Lower leg skin (tissue), 4 donors: ENCODE measurements around the gene ANKRD13C. TPM values are rescaled to one million over a fixed set of nuclear protein-coding genes. Genes with fewer than 3 reads are reported as not detected.

Experiments used
- DNase-seq, 2 donors: peaks; one replicate each; pipeline ENCODE4 v3.0.0-alpha.2; 2019; ENCODE audit warnings: low spot score in 2 of 2
- H3K4me3 ChIP-seq: fragments of 200-600 bp; sonication (generic); 2 replicates; pipeline ENCODE4 v1.5.1; 2017; ENCODE audit warnings: mild to moderate bottlenecking, low read depth; ENCODE audit not compliant: poor library complexity, severe bottlenecking
- CTCF ChIP-seq, 3 donors: fragments of 450-650 bp; IDR thresholded peaks; one replicate each; pipeline ENCODE4 v1.5.1; 2016; ENCODE audit warnings: antibody characterized with exemption in 3 of 3, mild to moderate bottlenecking in 3 of 3, moderate library complexity in 2 of 3
- POLR2A ChIP-seq, 2 donors: fragments of 450-650 bp; IDR thresholded peaks; one replicate each; pipeline ENCODE4 v1.6.1; 2016 to 2017; ENCODE audit warnings: antibody characterized with exemption in 2 of 2, mild to moderate bottlenecking in 1 of 2, moderate library complexity in 1 of 2
- WGBS, 2 donors: methylation state at CpG; one replicate each; pipeline ENCODE4 v1.1.5; 2018; 5-methylcytosine and 5-hydroxymethylcytosine counted together
- intact Hi-C: fragments of 100-400 bp; cut with DNase I; formaldehyde crosslinking; loops from one replicate; pipeline ENCODE4 v1.15.0; 2023; ENCODE audit warnings: low total_unique reads
- total RNA-seq, 4 donors: library from RNA; depleted of rRNA; stranded (reverse); fragments of >200 nt; gene quantifications; one replicate each; pipeline ENCODE4 v1.1.0, GENCODE V29; 2016

ANKRD13C gene
- total RNA-seq, 4 donors from 2014 or later = 30.6 to 35.0 (median 31.5) TPM

GRCh38 chr1:70227439-70227838, 127.1 kb downstream of the ANKRD13C start:
- no peak for TF ChIP-seq CTCF (IDR thresholded peaks at IDR 0.05)
- no peak overlapping the region for H3K4me3 ChIP-seq
- 16 to 35% methylated on average over 1 of the region's 1 CpG for WGBS, 2 donors
- intact Hi-C loops = no loop called here
- DNase-seq = no peak

GRCh38 chr1:70224954-70225353, 129.6 kb downstream of the ANKRD13C start:
- no peak overlapping the region for H3K4me3 ChIP-seq
- intact Hi-C loops = no loop called here
- TF ChIP-seq CTCF (IDR thresholded peaks at IDR 0.05) = no peak
- no peak for TF ChIP-seq POLR2A (IDR thresholded peaks at IDR 0.05)
- no peak for DNase-seq
- 84 to 89% methylated on average over 2 of the region's 2 CpGs for WGBS, 2 donors

GRCh38 chr1:70222716-70223235, 131.7 kb downstream of the ANKRD13C start:
- no peak for DNase-seq
- no peak for TF ChIP-seq CTCF (IDR thresholded peaks at IDR 0.05)
- TF ChIP-seq POLR2A (IDR thresholded peaks at IDR 0.05) = no peak
- intact Hi-C loops = no loop called here
- WGBS, 2 donors = 23 to 31% methylated on average over 3 of the region's 3 CpGs
- no peak overlapping the region for H3K4me3 ChIP-seq

- TF ChIP-seq POLR2A (IDR thresholded peaks at IDR 0.05) (peak in 1 of 2 donors; percentile 55), CTCF (IDR thresholded peaks at IDR 0.05) (no peak)
- H3K4me3 ChIP-seq = peak within 1 kb of the TSS; percentile 64
- 0 to 1% methylated on average over 68 to 72 of the region's 74 CpGs for WGBS, 2 donors
- peak; percentile 94 to 99 for DNase-seq
- intact Hi-C loops = no loop called here
Observed at GRCh38 chr1:70221238-70222121, 133.0 kb downstream of the ANKRD13C start, which contains the start of gene SRSF11. Gene SRSF11, plus strand, starts transcription at chr1:70221380. Its CDS starts 257 bp downstream, at chr1:70221637.

- DNase-seq = no peak
- WGBS, 2 donors = 49 to 52% methylated on average over 17 of the region's 17 CpGs
- peak overlapping the region; percentile 64 for H3K4me3 ChIP-seq
- no peak for TF ChIP-seq POLR2A (IDR thresholded peaks at IDR 0.05)
- TF ChIP-seq CTCF (IDR thresholded peaks at IDR 0.05) = no peak
- intact Hi-C loops = no loop called here
Observed at GRCh38 chr1:70220517-70221237, 133.8 kb downstream of the ANKRD13C start.
